GM19351 (cell line): Measurements from ENCODE around the gene TAAR9.

Experiments used
- ATAC-seq: cut with Tn5 transposase; IDR thresholded peaks from one replicate; pipeline ENCODE4 v1.9.1; 2021; ENCODE audit warnings: mild to moderate bottlenecking, moderate library complexity; ENCODE audit not compliant: unreplicated experiment

Gene TAAR9, protein sequence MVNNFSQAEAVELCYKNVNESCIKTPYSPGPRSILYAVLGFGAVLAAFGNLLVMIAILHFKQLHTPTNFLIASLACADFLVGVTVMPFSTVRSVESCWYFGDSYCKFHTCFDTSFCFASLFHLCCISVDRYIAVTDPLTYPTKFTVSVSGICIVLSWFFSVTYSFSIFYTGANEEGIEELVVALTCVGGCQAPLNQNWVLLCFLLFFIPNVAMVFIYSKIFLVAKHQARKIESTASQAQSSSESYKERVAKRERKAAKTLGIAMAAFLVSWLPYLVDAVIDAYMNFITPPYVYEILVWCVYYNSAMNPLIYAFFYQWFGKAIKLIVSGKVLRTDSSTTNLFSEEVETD

GRCh38 chr6:132537977-132538376 lies at the start of gene TAAR9:
TAAR9 (plus strand) TSS chr6:132538277; CDS start chr6:132538290, 13 bp downstream.
- ATAC-seq = no peak

- ATAC-seq = no peak
Measured at GRCh38 chr6:132489376-132489775, 48.7 kb upstream of the TAAR9 start.

- ATAC-seq = peak; percentile 37
Measured at GRCh38 chr6:132490024-132490423, 48.1 kb upstream of the TAAR9 start.

DNA sequence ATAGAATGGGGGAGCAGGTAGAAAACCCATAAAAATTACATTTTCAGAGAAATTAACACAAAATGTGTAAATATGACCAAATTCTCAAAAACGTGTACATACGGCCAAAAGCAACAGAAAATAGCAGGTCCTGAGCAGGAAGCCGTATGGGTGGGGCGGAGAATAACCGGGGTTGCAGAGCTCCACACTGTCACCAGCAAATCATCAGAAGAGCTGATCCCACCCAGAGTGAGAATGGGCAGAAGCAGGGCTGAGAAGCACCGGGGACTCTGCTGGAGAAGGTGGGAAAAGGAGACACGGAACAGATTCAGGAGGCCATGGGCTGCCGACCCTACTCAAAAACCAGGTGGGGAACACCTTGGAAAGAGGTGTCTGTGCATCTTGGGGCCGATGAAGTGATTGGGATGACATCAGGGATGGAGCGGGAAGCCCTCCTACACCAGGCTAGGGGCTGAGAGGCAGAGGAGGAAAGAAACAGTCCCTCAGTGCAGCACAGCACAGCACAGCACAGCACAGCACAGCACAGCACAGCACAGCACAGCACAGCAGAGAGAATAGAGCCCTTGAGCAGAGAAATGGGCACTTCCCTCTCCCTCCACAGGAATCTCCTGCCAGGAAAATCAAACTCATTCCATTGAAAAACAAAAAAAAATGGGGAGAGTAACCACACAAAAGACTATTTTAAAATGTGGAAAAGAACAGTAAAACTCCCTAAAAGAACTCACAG lies 47.4 kb upstream of the TAAR9 start:
- ATAC-seq = peak; percentile 61

DNA sequence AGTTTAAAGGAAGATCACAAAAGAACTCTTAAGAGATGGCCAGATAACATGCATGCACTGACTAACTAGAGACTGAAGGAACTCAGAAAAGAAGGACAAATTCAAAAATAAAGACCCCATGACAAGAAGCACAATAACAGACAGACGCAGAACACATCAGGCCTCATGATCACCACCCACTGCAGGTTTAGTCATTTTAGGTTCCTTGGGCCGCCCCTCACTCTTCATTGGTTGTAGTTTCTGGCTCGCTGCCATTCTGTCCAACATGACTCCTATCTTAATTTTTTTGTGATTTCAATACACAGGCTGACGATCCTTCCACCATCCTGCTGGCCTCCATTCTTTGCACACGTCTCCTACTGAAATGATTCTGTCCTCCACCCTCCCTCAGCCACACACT lies 46.8 kb upstream of the TAAR9 start:
- ATAC-seq = no peak

DNA sequence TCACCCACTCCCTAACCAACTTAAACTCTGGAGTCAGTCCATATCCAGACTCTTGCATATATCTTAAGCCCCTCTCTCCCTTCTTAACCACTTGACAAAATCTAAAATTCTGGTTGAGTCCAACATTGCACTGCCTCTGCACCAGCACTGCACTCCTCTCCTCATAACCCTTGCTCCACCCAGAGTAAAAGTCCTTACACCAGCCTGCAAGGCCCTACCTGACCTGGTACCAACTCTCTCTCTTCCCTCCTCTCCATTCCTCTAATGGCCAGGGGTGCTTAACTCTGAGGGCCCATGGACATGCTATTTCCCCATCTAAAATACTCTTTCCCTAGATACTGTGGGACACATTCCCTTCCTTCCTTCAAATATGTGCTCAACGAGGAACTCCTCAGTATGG lies 46.2 kb upstream of the TAAR9 start:
- ATAC-seq = no peak

GRCh38 chr6:132494954-132495353 lies 43.1 kb upstream of the TAAR9 start:
- ATAC-seq = peak; percentile 15

- peak; percentile 46 for ATAC-seq
Measured at GRCh38 chr6:132495604-132496079, 42.4 kb upstream of the TAAR9 start.

- ATAC-seq = no peak
Measured at GRCh38 chr6:132496519-132497180, 41.4 kb upstream of the TAAR9 start.

- peak; percentile 46 for ATAC-seq
Measured at GRCh38 chr6:132498638-132499037, 39.4 kb upstream of the TAAR9 start.

DNA sequence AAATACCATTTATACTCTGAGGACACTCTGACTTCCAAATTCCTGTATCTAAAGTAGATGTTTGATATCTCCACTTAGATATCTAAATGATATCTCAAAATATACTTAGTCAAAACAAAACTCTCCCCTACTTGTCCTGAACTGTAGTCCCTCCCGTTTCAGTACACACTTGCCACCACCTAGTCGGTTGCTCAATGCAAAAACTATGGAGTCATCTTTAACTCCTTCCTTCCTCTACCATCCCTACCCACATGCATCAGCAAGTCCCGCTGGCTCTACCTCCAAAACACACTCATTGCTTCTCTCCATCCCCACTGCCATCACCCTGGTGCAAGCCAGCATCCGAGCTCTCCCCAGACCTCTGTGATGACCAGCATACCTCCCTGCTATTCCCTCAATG lies 38.3 kb upstream of the TAAR9 start:
- no peak for ATAC-seq

DNA sequence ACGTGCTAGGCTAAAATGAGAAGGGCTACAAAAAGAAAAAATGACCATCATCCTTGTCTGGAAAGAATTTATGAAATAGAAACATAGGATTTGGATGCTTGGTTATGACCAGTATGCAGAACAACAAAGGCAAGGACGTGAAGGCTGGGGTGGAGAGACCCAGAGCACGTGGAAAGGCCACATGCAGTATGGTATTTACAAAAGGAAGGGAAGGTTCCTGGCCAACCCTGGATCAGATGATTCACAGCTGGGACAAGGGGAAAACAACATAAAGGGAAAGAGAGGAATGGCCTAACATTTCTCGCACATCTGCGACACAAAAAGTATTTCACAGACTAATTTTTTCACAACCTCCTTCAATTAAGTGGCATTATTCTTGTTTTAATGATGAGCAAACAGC lies 33.3 kb upstream of the TAAR9 start:
- no peak for ATAC-seq

DNA sequence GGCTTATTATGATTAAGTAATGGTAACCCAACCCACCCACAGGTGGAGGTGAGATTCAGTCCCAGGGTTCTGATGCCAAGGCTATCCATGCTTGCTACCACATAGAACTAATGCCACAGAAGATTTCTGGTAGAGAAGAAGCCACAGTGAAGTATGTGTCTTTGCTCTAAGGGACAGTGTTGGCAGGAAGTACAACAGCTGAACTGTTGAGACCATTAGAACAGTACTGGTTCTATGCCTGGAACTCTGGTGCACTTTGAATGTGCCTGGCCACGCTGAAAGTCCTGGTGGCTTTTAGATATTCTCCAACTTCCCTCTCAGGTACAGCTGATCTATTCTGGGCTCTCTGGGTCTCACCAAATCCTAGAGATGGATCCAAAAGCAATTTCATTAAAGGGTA lies 32.9 kb upstream of the TAAR9 start:
- ATAC-seq = peak; percentile 42

- no peak for ATAC-seq
Measured at GRCh38 chr6:132506461-132506860, 31.6 kb upstream of the TAAR9 start.

- ATAC-seq = no peak
Measured at GRCh38 chr6:132506869-132507808, 30.9 kb upstream of the TAAR9 start.

GRCh38 chr6:132511210-132511830 lies 26.8 kb upstream of the TAAR9 start:
- ATAC-seq = no peak

DNA sequence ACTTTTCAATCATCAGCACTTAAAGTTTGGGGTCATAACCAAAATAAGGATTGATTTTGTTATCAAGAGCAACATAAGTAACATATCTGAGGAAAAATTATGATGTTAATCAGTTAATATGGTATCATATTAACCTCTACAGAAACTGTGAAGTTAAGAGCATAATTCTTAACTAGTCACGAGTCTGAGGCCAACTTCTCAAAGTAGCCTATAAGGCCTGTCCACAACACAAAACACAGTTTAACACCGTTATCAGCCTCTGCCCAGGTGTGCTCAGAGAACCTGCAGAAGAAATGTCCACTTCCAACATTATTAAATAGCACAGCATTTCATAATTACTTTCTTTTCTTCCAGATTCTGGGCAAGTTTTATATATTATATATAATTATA lies 26.3 kb upstream of the TAAR9 start:
- no peak for ATAC-seq

- no peak for ATAC-seq
Measured at GRCh38 chr6:132512342-132512637, 25.8 kb upstream of the TAAR9 start.

GRCh38 chr6:132512638-132513632 lies 25.1 kb upstream of the TAAR9 start, which contains the start of gene STX7:
STX7 (minus strand) TSS chr6:132513116; CDS start chr6:132503530, 9,586 bp downstream.
- ATAC-seq = peak; percentile 86
